OCI-LY7 (cell line): ENCODE results near the gene ARFGAP1.

Experiments used
- CTCF ChIP-seq: fragments of 200-600 bp; sonication (generic); conservative IDR thresholded peaks from 2 replicates; pipeline ENCODE4 v1.5.1; 2014; ENCODE audit warnings: mild to moderate bottlenecking, antibody characterized with exemption, low read length, moderate library complexity, mixed read lengths
- EZH2phosphoT487 ChIP-seq: fragments of 200-600 bp; sonication (generic); IDR thresholded peaks from 2 replicates; pipeline ENCODE4 v1.6.1; 2018; ENCODE audit warnings: low read depth, borderline replicate concordance, mild to moderate bottlenecking, mixed run types, antibody characterized with exemption, low read length, moderate library complexity, mixed read lengths

DNA sequence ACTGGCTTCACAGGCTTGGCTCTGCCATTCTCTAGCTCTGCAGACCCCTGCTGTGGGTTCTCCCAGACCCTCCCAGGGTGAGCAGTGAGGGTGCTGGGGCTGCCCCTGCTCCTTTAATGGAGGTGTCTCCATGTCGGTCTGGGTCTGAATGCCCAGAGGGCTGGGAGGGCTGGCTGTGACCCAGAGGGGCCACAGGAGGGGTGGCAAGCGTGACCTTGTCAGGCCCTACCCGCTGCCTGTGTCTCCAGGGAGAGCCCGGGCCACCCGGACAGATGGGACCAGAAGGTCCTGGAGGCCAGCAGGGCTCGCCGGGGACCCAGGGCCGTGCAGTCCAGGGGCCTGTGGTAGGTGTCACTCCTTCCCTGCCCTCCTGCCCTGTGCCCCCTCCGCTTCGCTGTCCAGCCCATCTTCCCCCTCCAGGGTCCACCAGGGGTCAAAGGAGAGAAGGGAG, 52.4 kb downstream of the ARFGAP1 start:
- no peak for TF ChIP-seq CTCF
- TF ChIP-seq EZH2phosphoT487, result no peak
